HEK293 (cell line): Measurements from ENCODE around the gene TLNRD1.

ENCODE experiments used
- AEBP2 ChIP-seq: fragments of 450-650 bp; formaldehyde crosslinking; IDR thresholded peaks from 2 replicates; pipeline ENCODE4 v1.5.1; 2016; ENCODE audit warnings: missing biosample characterization, missing genetic modification characterization, borderline replicate concordance
- GFI1B ChIP-seq: fragments of 450-650 bp; formaldehyde crosslinking; IDR thresholded peaks from 2 replicates; pipeline ENCODE4 v1.5.1; 2016; ENCODE audit warnings: missing biosample characterization, missing genetic modification characterization
- KLF10 ChIP-seq: fragments of 450-650 bp; IDR thresholded peaks from 2 replicates; pipeline ENCODE4 v1.5.1; 2018; ENCODE audit warnings: missing biosample characterization, mild to moderate bottlenecking, missing genetic modification characterization
- KLF16 ChIP-seq: fragments of 450-650 bp; formaldehyde crosslinking; IDR thresholded peaks from 2 replicates; pipeline ENCODE4 v1.5.1; 2017; ENCODE audit warnings: missing biosample characterization, missing genetic modification characterization
- KLF17 ChIP-seq: fragments of 450-650 bp; formaldehyde crosslinking; IDR thresholded peaks from 2 replicates; pipeline ENCODE4 v1.5.1; 2016; ENCODE audit warnings: missing biosample characterization, missing genetic modification characterization
- KLF7 ChIP-seq: fragments of 450-650 bp; formaldehyde crosslinking; IDR thresholded peaks from 2 replicates; pipeline ENCODE4 v1.5.1; 2016; ENCODE audit warnings: missing biosample characterization, missing genetic modification characterization, borderline replicate concordance
- MZF1 ChIP-seq: fragments of 450-650 bp; formaldehyde crosslinking; IDR thresholded peaks from 2 replicates; pipeline ENCODE4 v1.5.1; 2017; ENCODE audit warnings: missing biosample characterization, missing genetic modification characterization, borderline replicate concordance
- OSR2 ChIP-seq: fragments of 450-650 bp; formaldehyde crosslinking; IDR thresholded peaks from 2 replicates; pipeline ENCODE4 v1.5.1; 2016; ENCODE audit warnings: missing biosample characterization, missing genetic modification characterization
- OVOL3 ChIP-seq: fragments of 450-650 bp; formaldehyde crosslinking; IDR thresholded peaks from 2 replicates; pipeline ENCODE4 v1.5.1; 2016; ENCODE audit warnings: missing biosample characterization, missing genetic modification characterization
- PRDM6 ChIP-seq: fragments of 450-650 bp; formaldehyde crosslinking; IDR thresholded peaks from 2 replicates; pipeline ENCODE4 v1.5.1; 2017; ENCODE audit warnings: missing biosample characterization, missing genetic modification characterization
- REST ChIP-seq: fragments of 450-650 bp; formaldehyde crosslinking; IDR thresholded peaks from 2 replicates; pipeline ENCODE4 v1.5.1; 2016; ENCODE audit warnings: missing biosample characterization, missing genetic modification characterization
- SCRT1 ChIP-seq: fragments of 450-650 bp; formaldehyde crosslinking; IDR thresholded peaks from 2 replicates; pipeline ENCODE4 v1.5.1; 2016; ENCODE audit warnings: missing biosample characterization, missing genetic modification characterization, borderline replicate concordance
- YY2 ChIP-seq: fragments of 450-650 bp; formaldehyde crosslinking; IDR thresholded peaks from 2 replicates; pipeline ENCODE4 v1.5.1; 2016; ENCODE audit warnings: missing biosample characterization, missing genetic modification characterization
- ZBTB6 ChIP-seq: fragments of 450-650 bp; formaldehyde crosslinking; IDR thresholded peaks from 2 replicates; pipeline ENCODE4 v1.5.1; 2017; ENCODE audit warnings: missing biosample characterization, missing genetic modification characterization
- ZFP37 ChIP-seq: fragments of 450-650 bp; formaldehyde crosslinking; IDR thresholded peaks from 2 replicates; pipeline ENCODE4 v1.5.1; 2016; ENCODE audit warnings: missing biosample characterization, missing genetic modification characterization
- ZNF140 ChIP-seq: fragments of 450-650 bp; formaldehyde crosslinking; IDR thresholded peaks from 2 replicates; pipeline ENCODE4 v1.5.1; 2016; ENCODE audit warnings: missing biosample characterization, missing genetic modification characterization
- ZNF157 ChIP-seq: fragments of 450-650 bp; formaldehyde crosslinking; IDR thresholded peaks from 2 replicates; pipeline ENCODE4 v1.5.1; 2016; ENCODE audit warnings: missing biosample characterization, missing genetic modification characterization
- ZNF174 ChIP-seq: fragments of 450-650 bp; formaldehyde crosslinking; IDR thresholded peaks from 2 replicates; pipeline ENCODE4 v1.5.0; 2017; ENCODE audit warnings: missing biosample characterization, mild to moderate bottlenecking, missing genetic modification characterization
- ZNF19 ChIP-seq: fragments of 450-650 bp; formaldehyde crosslinking; IDR thresholded peaks from 2 replicates; pipeline ENCODE4; 2016; ENCODE audit warnings: missing biosample characterization, missing genetic modification characterization, low read depth
- ZNF223 ChIP-seq: fragments of 450-650 bp; formaldehyde crosslinking; IDR thresholded peaks from 2 replicates; pipeline ENCODE4 v1.5.1; 2016; ENCODE audit warnings: missing biosample characterization, missing genetic modification characterization
- ZNF274 ChIP-seq, 2 experiments: fragments of 200-500 bp in 1 of 2; fragments of 450-650 bp in 1 of 2; sonication (Bioruptor generic) in 1 of 2; formaldehyde crosslinking in 1 of 2; IDR thresholded peaks; 2 replicates each; pipeline versions ENCODE4 v1.5.1 to v1.6.1; 2014 to 2016; ENCODE audit warnings: borderline replicate concordance in 1 of 2, inconsistent platforms in 1 of 2, low read length in 1 of 2, missing biosample characterization in 1 of 2, missing genetic modification characterization in 1 of 2
- ZNF561 ChIP-seq: fragments of 450-650 bp; IDR thresholded peaks from 2 replicates; pipeline ENCODE4 v1.5.1; 2018; ENCODE audit warnings: missing biosample characterization, missing genetic modification characterization, borderline replicate concordance
- ZNF639 ChIP-seq: fragments of 450-650 bp; formaldehyde crosslinking; IDR thresholded peaks from 2 replicates; pipeline ENCODE4 v1.5.1; 2016; ENCODE audit warnings: missing biosample characterization, missing genetic modification characterization
- ZNF658 ChIP-seq: fragments of 450-650 bp; formaldehyde crosslinking; IDR thresholded peaks from 2 replicates; pipeline ENCODE4; 2016; ENCODE audit warnings: missing biosample characterization, missing genetic modification characterization
- ZNF701 ChIP-seq: fragments of 450-650 bp; formaldehyde crosslinking; IDR thresholded peaks from 2 replicates; pipeline ENCODE4 v1.5.1; 2016; ENCODE audit warnings: missing biosample characterization, missing genetic modification characterization
- ZNF785 ChIP-seq: fragments of 450-650 bp; formaldehyde crosslinking; IDR thresholded peaks from 2 replicates; pipeline ENCODE4 v1.5.1; 2016; ENCODE audit warnings: missing biosample characterization, missing genetic modification characterization
- ZNF830 ChIP-seq: fragments of 450-650 bp; IDR thresholded peaks from 2 replicates; pipeline ENCODE4 v1.5.0; 2018; ENCODE audit warnings: missing biosample characterization, missing genetic modification characterization, low read depth, mild to moderate bottlenecking, moderate library complexity
- ZSCAN23 ChIP-seq: fragments of 450-650 bp; formaldehyde crosslinking; IDR thresholded peaks from 2 replicates; pipeline ENCODE4 v1.5.1; 2016; ENCODE audit warnings: missing biosample characterization, missing genetic modification characterization
- ZSCAN5A ChIP-seq: fragments of 450-650 bp; formaldehyde crosslinking; IDR thresholded peaks from 2 replicates; pipeline ENCODE4 v1.5.1; 2016; ENCODE audit warnings: missing biosample characterization, missing genetic modification characterization

Gene TLNRD1

GRCh38 chr15:81000624-81001151 is at the start of gene TLNRD1 (continued):
- no peak for TF ChIP-seq REST (tag by site-specific recombination)
- no peak for TF ChIP-seq ZNF157 (tag by site-specific recombination)
- no peak for TF ChIP-seq ZNF223 (tag by site-specific recombination)
- no peak for TF ChIP-seq GFI1B (tag by site-specific recombination)
- no peak for TF ChIP-seq OVOL3 (tag by site-specific recombination)
- no peak for TF ChIP-seq SCRT1
- no peak for TF ChIP-seq ZNF140 (tag by site-specific recombination)
- TF ChIP-seq OSR2 (tag by site-specific recombination): peak; percentile 44; the same call in 1 of the 2 replicates
- no peak for TF ChIP-seq ZNF830 (tag by site-specific recombination)
- TF ChIP-seq YY2 (tag by site-specific recombination): no peak
- TF ChIP-seq ZNF658: no peak
- TF ChIP-seq KLF17 (tag by site-specific recombination): peak; percentile 63; the same call in 1 of the 2 replicates
- TF ChIP-seq ZSCAN5A: peak; percentile 62; the same call in 1 of the 2 replicates
- TF ChIP-seq ZBTB6: no peak
- no peak for TF ChIP-seq KLF7
- TF ChIP-seq AEBP2 (tag by site-specific recombination): no peak
- no peak for TF ChIP-seq ZNF639 (tag by site-specific recombination)
- no peak for TF ChIP-seq PRDM6 (tag by site-specific recombination)
- TF ChIP-seq MZF1: no peak
- no peak for TF ChIP-seq ZNF701
- TF ChIP-seq ZNF785: no peak
- TF ChIP-seq ZNF174 (tag by site-specific recombination): no peak
- TF ChIP-seq ZNF274 (IDR thresholded peaks at IDR 0.05; ENCODE audit: low read length): no peak
- no peak for TF ChIP-seq ZNF274 (tag by site-specific recombination; IDR thresholded peaks at IDR 0.05; ENCODE audit: borderline replicate concordance)
- TF ChIP-seq ZFP37 (tag by site-specific recombination): 0 out of 2 replicates have a peak, but pooled peaks have one; percentile 65
- TF ChIP-seq ZNF561 (tag by site-specific recombination): peak; percentile 11; the same call in 1 of the 2 replicates
- no peak for TF ChIP-seq KLF16 (tag by site-specific recombination)
- TF ChIP-seq ZNF19 (tag by site-specific recombination): no peak
- TF ChIP-seq KLF10: no peak
- TF ChIP-seq ZSCAN23 (tag by site-specific recombination): no peak
